ENCODE data around the gene COL23A1.

The COL23A1 gene

DNA sequence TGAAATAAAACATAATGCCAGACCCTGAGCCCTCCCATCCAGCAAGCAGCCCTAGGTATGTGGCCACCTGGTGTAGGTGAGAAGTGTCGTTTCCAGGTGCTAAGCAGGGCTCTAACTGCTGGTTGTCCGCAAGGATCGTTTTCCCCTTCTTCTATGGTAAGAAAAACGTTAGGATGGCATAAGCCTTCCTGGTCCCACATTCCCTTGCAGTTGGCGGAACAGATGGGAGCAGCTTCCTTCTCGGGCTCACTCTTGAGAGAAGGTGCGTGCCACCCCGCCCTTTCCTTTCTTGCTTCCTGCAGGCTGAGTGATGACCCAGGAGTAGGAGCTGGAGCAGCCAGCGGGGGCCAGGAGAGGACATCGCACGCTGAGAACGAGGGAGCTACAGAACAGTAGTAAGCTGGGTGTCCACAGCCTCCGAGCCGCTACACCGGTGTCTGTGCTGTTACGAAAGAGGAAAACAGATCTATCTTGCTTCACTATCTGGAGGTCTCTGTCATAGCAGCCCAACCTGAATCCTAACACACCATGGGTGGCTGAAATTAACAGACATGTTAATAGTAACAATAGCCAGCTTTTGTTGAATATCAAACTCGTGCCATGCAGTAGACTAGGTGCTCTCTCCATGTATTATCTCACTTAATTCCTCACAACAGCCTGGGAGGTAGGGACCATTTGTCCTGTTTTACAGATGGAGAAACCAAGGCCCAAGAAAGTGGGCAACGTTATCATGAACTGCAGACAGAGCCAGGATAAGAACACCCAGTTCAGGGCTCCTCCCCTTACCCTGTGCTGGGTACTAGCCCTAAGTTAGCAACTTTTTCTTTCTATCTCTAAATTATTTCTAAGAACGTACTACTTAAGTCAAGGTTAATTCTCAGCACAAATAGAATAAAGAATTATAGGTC, 139.8 kb downstream of the COL23A1 start:
- Mint-ChIP-seq H3K9me3 (peaks cover 3% of the 10 kb centered on the region), H3K36me3 (ENCODE audit: low read depth) (no peaks in the 10 kb centered on the region), H3K4me1 (peaks cover 24% of the 10 kb centered on the region), H3K27ac (peak overlapping the region in 1 of 3 experiments; percentile 5), H3K4me3 (no peak overlapping the region), H3K27me3 (ENCODE audit: low read depth) (peaks cover 10% of the 10 kb centered on the region)
- TF ChIP-seq CTCF (IDR thresholded peaks at IDR 0.05; ENCODE audit: unreplicated experiment in 3 of 3), result no peak

DNA sequence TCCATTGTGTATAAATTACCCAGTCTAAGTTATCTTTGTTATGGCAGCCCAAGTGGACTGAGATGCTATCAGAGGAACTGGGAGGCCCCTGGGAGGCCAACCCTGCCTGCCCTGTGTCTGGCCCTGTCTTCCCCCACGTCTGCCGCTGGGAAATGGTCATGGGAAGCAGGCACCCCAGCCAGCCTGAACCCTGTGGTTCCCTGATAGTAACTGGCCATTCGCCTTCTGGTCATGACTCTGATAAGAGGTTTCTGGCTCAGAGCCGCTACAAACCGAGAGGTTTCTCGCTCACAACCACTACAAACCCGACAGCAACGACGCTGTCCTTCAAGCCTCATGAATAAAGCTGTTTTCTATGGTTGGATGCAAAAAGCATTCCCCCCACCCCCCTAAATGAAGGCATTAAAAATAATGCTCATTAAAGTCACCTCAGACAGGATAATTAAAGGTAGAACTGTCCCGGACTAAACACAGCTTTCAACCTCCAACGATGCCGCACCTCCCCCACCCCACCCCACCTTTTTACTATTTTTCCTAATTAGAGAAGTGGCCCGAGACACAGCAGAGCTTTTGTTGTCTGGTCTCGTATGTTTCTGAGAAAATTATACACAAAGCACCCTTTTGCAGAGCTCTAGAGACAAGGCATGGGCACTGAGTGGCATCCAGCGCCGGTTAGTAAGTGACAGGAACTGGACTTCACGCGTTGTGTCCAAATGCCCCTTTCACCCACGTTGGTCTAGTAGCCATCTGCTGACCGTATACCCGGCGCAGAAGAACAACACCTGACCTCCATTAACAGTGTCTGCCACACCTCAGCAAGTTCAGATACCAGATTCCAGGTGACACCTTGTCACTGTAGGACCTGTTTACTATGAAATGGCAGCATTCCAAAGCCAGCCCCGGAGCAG, 140.8 kb downstream of the COL23A1 start:
- no peaks in the 10 kb centered on the region for H3K36me3 Mint-ChIP-seq (ENCODE audit: low read depth)
- peaks cover 3% of the 10 kb centered on the region for H3K9me3 Mint-ChIP-seq
- peak overlapping the region in 1 of 3 experiments; percentile 23 for H3K4me3 Mint-ChIP-seq
- peak overlapping the region; percentile 44 to 78 (median 45) for H3K27ac Mint-ChIP-seq
- peaks cover 6% of the 10 kb centered on the region for H3K27me3 Mint-ChIP-seq (ENCODE audit: low read depth)
- H3K4me1 Mint-ChIP-seq, result peaks cover 24% of the 10 kb centered on the region
- no peak for TF ChIP-seq CTCF (IDR thresholded peaks at IDR 0.05; ENCODE audit: unreplicated experiment in 3 of 3)

DNA sequence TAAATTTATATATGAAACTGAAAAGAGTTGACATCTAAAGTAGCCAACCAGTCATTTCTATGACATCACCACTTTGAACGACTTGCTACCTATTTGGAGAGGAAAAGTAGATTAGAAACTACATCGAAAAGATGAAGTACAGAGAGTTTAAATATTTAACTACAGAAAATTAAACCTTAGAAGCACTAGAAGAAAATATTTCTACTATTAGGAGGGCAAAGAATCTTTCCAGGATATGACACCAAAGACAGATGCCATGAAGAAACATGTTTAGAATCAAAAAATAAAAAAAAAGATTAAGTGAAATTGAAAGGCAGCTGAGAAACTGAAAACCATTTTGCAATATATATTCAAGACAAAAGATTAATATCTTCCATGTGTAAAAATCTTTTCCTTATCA, 144.7 kb downstream of the COL23A1 start:
- Mint-ChIP-seq H3K4me1 (peaks cover 21% of the 10 kb centered on the region), H3K4me3 (no peak overlapping the region), H3K36me3 (ENCODE audit: low read depth) (no peaks in the 10 kb centered on the region), H3K27me3 (ENCODE audit: low read depth) (peaks cover 6% of the 10 kb centered on the region), H3K27ac (no peak overlapping the region), H3K9me3 (peaks cover 7% of the 10 kb centered on the region)
- no peak for TF ChIP-seq CTCF (IDR thresholded peaks at IDR 0.05; ENCODE audit: unreplicated experiment in 3 of 3)

- no peak overlapping the region for H3K4me3 Mint-ChIP-seq
- H3K4me1 Mint-ChIP-seq, result peaks cover 31% of the 10 kb centered on the region
- peak overlapping the region; percentile 68 to 86 (median 74) for H3K27ac Mint-ChIP-seq
- peaks cover 7% of the 10 kb centered on the region for H3K9me3 Mint-ChIP-seq
- no peaks in the 10 kb centered on the region for H3K27me3 Mint-ChIP-seq (ENCODE audit: low read depth)
- H3K36me3 Mint-ChIP-seq (ENCODE audit: low read depth), result no peaks in the 10 kb centered on the region
- TF ChIP-seq CTCF (IDR thresholded peaks at IDR 0.05; ENCODE audit: unreplicated experiment in 3 of 3), result no peak
Measured at GRCh38 chr5:178442405-178443257, 147.6 kb downstream of the COL23A1 start.

DNA sequence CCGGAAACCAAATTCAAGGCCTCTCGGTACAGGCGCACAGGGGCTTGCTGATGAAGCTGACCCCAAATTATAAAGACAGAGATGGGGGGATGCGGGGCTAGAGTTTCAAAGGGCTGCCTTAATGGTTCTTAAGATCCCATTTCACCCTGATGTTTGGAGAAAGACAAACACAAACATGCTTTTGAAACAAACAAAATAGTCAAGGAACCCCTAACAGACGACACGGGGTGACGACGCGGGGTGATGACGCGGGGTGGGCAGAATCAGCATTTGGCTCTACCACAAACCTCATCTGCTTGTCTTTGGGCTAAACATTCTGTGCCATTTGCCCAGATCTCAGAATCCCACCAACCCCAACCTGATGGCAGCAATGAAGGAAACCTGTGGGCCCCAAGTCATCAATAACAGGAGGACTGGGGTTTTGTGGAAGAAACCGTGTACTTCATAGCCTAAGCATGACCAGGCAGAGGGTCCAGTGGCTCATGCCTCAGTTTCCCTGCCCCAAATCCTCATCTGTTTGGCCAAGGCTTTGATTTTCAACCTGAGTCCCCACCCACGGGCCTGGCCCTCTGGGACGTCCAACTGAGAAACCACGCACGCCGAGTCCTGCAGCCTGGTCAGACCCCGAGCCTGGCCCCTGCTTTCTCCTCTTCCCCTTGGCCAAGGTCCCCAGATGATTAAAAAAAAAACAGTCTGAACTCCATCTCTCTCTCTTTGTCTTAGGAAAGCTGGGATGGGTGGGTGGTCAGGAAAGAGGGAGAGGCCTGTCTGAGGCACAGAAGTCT, 148.5 kb downstream of the COL23A1 start:
- H3K27me3 Mint-ChIP-seq (ENCODE audit: low read depth), result peaks cover 3% of the 10 kb centered on the region
- no peak overlapping the region for H3K4me3 Mint-ChIP-seq
- peaks cover 3% of the 10 kb centered on the region for H3K9me3 Mint-ChIP-seq
- peak overlapping the region; percentile 68 to 86 (median 74) for H3K27ac Mint-ChIP-seq
- H3K36me3 Mint-ChIP-seq (ENCODE audit: low read depth), result no peaks in the 10 kb centered on the region
- peaks cover 28% of the 10 kb centered on the region for H3K4me1 Mint-ChIP-seq
- no peak for TF ChIP-seq CTCF (IDR thresholded peaks at IDR 0.05; ENCODE audit: unreplicated experiment in 3 of 3)

All from nephron (organoid).